K562 (cell line): ENCODE results near the gene UTS2R. TPM values are rescaled to one million over a fixed set of nuclear protein-coding genes. Genes with fewer than 3 reads are reported as not detected.

Experiments used
- BDP1 ChIP-seq: IDR thresholded peaks from 3 replicates; pipeline ENCODE4 v1.6.1; 2011; ENCODE audit not compliant: insufficient read length, insufficient read depth
- DNMT1 ChIP-seq: fragments of 450-650 bp; IDR thresholded peaks from 2 replicates; pipeline ENCODE4 v1.6.1; 2016; ENCODE audit warnings: antibody characterized with exemption, mild to moderate bottlenecking
- FOXK2 ChIP-seq, 2 experiments: fragments of 450-650 bp; IDR thresholded peaks in 1 of 2; conservative IDR thresholded peaks in 1 of 2; 2 replicates each; pipeline ENCODE4 v1.6.1; 2016; ENCODE audit warnings: low read depth in 2 of 2, mild to moderate bottlenecking in 1 of 2
- GABPB1 ChIP-seq: sonication (generic); formaldehyde crosslinking; IDR thresholded peaks from 2 replicates; pipeline ENCODE4 v1.8.0; 2022; ENCODE audit warnings: mild to moderate bottlenecking, missing genetic modification reagents
- GATA2 ChIP-seq: sonication (generic); formaldehyde crosslinking; IDR thresholded peaks from 2 replicates; pipeline ENCODE4 v1.4.0; 2020; ENCODE audit warnings: mild to moderate bottlenecking, missing genetic modification reagents
- GATAD2B ChIP-seq: fragments of 450-650 bp; IDR thresholded peaks from 2 replicates; pipeline ENCODE4 v1.6.1; 2017; ENCODE audit warnings: mild to moderate bottlenecking, borderline replicate concordance
- KLF10 ChIP-seq: fragments of 250-450 bp; sonication (Bioruptor Pico); IDR thresholded peaks from 2 replicates; pipeline ENCODE4 v1.6.1; 2021; ENCODE audit warnings: matching md5 sums
- MAFF ChIP-seq: IDR thresholded peaks from 2 replicates; pipeline ENCODE4 v1.6.1; 2012; ENCODE audit warnings: low read length, improper control_type of control experiment
- MYNN ChIP-seq, 2 experiments: sonication (generic); formaldehyde crosslinking in 1 of 2; IDR thresholded peaks; 2 replicates each; pipeline versions ENCODE4 v1.5.0 to v1.6.1; 2016 to 2020; ENCODE audit warnings: antibody characterized with exemption in 1 of 2, missing genetic modification reagents in 1 of 2
- NFXL1 ChIP-seq: fragments of 450-650 bp; formaldehyde crosslinking; IDR thresholded peaks from 2 replicates; pipeline ENCODE4 v1.4.0; 2021; ENCODE audit warnings: mild to moderate bottlenecking
- POLR2B ChIP-seq: fragments of 450-650 bp; IDR thresholded peaks from 2 replicates; pipeline ENCODE4 v1.6.1; 2018; ENCODE audit warnings: low read depth; ENCODE audit not compliant: partially characterized antibody
- TCF7L2 ChIP-seq: fragments of 150-350 bp; IDR thresholded peaks from 2 replicates; pipeline ENCODE4 v1.6.1; 2016; ENCODE audit warnings: low read depth, mild to moderate bottlenecking, low read length, moderate library complexity
- XRCC4 ChIP-seq: IDR thresholded peaks from one replicate; pipeline ENCODE4 v1.6.1; 2011; ENCODE audit not compliant: insufficient read depth, insufficient read length; ENCODE audit errors: extremely low read depth
- ZC3H11A ChIP-seq: IDR thresholded peaks from 2 replicates; pipeline ENCODE4 v1.6.1; 2012; ENCODE audit warnings: low read depth, low read length, improper control_type of control experiment
- ZNF224 ChIP-seq: sonication (generic); formaldehyde crosslinking; IDR thresholded peaks from 2 replicates; pipeline ENCODE4 v1.8.0; 2022; ENCODE audit warnings: mild to moderate bottlenecking, missing genetic modification reagents
- ZSCAN29 ChIP-seq: fragments of 450-650 bp; IDR thresholded peaks from 2 replicates; pipeline ENCODE4 v1.6.1; 2017
- polyA plus RNA-seq, 8 experiments: library from polyadenylated mRNA; depleted of rRNA in 4 of 8; stranded (reverse) in 5 of 8; unstranded in 3 of 8; fragments of >200 nt; fragmentation: Nextera tagmentation in 2 of 8; fragmentation: Illumina TruSeq in 1 of 8; extraction: Ambion mirVana in 2 of 8; extraction: Trizol in 1 of 8; gene quantifications; 2 replicates each; pipeline versions ENCODE4 v1.2.1 to v1.2.3, GENCODE V29; 2011 to 2014; ENCODE audit warnings: inconsistent platforms in 1 of 8, missing spikeins in 1 of 8
- total RNA-seq, 7 experiments: library from RNA; depleted of rRNA in 6 of 7; stranded (reverse); fragments of >200 nt in 6 of 7; fragmentation: Illumina TruSeq in 2 of 7; extraction: Trizol in 2 of 7; gene quantifications; 2 replicates each; pipeline versions ENCODE4 v1.2.1 to v1.2.3, GENCODE V29; 2011 to 2021; ENCODE audit warnings: low replicate concordance in 1 of 7
- TF ChIP-seq, protein P1 (sequence below): fragments of 250-450 bp; sonication (Bioruptor Pico); IDR thresholded peaks from 2 replicates; pipeline ENCODE4 v1.9.0; 2021; ENCODE audit warnings: mild to moderate bottlenecking, inconsistent platforms
- TF ChIP-seq, protein P2 (sequence below): fragments of 250-450 bp; sonication (Bioruptor Pico); IDR thresholded peaks from 2 replicates; pipeline ENCODE4 v1.9.0; 2021; ENCODE audit warnings: mild to moderate bottlenecking
- TF ChIP-seq, protein P3 (sequence below): sonication (generic); IDR thresholded peaks from 2 replicates; pipeline ENCODE4 v1.6.1; 2016
- TF ChIP-seq, protein P4 (sequence below): sonication (generic); formaldehyde crosslinking; IDR thresholded peaks from 2 replicates; pipeline ENCODE4 v1.8.1; 2023; ENCODE audit warnings: mild to moderate bottlenecking, missing genetic modification reagents
- TF ChIP-seq, protein P5 (sequence below): sonication (generic); formaldehyde crosslinking; IDR thresholded peaks from 2 replicates; pipeline ENCODE4 v1.8.1; 2022; ENCODE audit warnings: missing genetic modification reagents

UTS2R gene
- total and polyA plus RNA-seq, 9 of the 15 experiments (the other 6 are each of a cell fraction or from before 2014, with no cell fraction given): 0.22 TPM; not detected in 8

DNA sequence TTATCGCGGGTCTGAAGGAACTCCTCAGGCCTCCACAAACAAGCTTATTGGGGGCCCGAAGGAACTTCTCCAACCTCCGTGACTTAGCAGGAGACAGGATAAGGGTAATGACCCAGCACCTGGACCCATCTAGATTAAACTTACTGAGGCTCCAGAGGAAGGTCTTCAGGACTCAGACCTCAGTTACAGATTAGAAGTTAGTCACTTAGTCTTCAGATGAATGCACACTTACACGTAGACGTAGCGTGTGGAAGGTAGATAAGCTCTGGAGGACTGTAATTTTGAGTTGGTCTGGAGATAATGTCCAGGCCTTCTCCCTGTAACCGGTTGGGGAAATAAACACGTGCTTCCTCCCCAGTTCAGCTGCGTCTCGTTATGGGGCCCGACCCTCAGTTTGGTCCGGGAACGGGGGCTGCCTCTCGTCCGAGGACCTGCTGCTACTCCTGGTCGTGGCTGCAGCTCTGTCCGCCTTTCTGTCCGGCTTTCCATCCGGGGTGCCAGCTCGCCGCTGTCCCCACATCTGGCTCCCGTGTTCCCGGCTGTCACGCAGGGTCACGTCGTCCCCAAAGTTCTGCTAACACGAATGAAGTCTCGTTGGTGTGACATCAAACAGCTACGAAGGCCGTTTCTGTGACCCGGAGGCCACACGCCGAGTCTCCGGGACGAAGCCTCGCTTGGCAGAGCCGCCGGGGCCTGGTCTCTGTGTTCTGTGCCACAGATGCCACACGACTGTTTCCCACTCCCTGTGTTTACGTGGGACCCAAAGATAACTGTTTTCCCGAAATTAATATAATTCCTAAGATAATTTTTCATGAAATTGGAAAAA lies 26.2 kb upstream of the UTS2R start (continued):
- TF ChIP-seq, protein P1, sequence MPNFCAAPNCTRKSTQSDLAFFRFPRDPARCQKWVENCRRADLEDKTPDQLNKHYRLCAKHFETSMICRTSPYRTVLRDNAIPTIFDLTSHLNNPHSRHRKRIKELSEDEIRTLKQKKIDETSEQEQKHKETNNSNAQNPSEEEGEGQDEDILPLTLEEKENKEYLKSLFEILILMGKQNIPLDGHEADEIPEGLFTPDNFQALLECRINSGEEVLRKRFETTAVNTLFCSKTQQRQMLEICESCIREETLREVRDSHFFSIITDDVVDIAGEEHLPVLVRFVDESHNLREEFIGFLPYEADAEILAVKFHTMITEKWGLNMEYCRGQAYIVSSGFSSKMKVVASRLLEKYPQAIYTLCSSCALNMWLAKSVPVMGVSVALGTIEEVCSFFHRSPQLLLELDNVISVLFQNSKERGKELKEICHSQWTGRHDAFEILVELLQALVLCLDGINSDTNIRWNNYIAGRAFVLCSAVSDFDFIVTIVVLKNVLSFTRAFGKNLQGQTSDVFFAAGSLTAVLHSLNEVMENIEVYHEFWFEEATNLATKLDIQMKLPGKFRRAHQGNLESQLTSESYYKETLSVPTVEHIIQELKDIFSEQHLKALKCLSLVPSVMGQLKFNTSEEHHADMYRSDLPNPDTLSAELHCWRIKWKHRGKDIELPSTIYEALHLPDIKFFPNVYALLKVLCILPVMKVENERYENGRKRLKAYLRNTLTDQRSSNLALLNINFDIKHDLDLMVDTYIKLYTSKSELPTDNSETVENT (CRISPR knock-in tag): 0 out of 2 replicates have a peak, but pooled peaks have one; percentile 39
- TF ChIP-seq FOXK2 (conservative IDR thresholded peaks at IDR 0.05 in 1 of 2, IDR thresholded peaks at IDR 0.05 in 1 of 2; ENCODE audit: low read depth in 2 of 2) (peak; percentile 56 to 67), ZC3H11A (no peak), POLR2B (no peak), DNMT1 (no peak), MAFF (peak; percentile 78), BDP1 (no peak), KLF10 (no peak), GABPB1 (CRISPR knock-in tag) (no peak), ZSCAN29 (no peak), MYNN (IDR thresholded peaks at IDR 0.05) (peak; percentile 97), MYNN (CRISPR knock-in tag; IDR thresholded peaks at IDR 0.05) (no peak), XRCC4 (no peak), ZNF224 (no peak), GATAD2B (peak; percentile 97; the same call in 1 of the 2 replicates), NFXL1 (CRISPR knock-in tag) (no peak), GATA2 (CRISPR knock-in tag) (peak; percentile 94), TCF7L2 (no peak)
- TF ChIP-seq, protein P2, sequence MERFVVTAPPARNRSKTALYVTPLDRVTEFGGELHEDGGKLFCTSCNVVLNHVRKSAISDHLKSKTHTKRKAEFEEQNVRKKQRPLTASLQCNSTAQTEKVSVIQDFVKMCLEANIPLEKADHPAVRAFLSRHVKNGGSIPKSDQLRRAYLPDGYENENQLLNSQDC (CRISPR knock-in tag): no peak; the same call in 1 of the 2 replicates
- TF ChIP-seq, protein P3, sequence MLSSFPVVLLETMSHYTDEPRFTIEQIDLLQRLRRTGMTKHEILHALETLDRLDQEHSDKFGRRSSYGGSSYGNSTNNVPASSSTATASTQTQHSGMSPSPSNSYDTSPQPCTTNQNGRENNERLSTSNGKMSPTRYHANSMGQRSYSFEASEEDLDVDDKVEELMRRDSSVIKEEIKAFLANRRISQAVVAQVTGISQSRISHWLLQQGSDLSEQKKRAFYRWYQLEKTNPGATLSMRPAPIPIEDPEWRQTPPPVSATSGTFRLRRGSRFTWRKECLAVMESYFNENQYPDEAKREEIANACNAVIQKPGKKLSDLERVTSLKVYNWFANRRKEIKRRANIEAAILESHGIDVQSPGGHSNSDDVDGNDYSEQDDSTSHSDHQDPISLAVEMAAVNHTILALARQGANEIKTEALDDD: peak; percentile 100
- TF ChIP-seq, protein P4, sequence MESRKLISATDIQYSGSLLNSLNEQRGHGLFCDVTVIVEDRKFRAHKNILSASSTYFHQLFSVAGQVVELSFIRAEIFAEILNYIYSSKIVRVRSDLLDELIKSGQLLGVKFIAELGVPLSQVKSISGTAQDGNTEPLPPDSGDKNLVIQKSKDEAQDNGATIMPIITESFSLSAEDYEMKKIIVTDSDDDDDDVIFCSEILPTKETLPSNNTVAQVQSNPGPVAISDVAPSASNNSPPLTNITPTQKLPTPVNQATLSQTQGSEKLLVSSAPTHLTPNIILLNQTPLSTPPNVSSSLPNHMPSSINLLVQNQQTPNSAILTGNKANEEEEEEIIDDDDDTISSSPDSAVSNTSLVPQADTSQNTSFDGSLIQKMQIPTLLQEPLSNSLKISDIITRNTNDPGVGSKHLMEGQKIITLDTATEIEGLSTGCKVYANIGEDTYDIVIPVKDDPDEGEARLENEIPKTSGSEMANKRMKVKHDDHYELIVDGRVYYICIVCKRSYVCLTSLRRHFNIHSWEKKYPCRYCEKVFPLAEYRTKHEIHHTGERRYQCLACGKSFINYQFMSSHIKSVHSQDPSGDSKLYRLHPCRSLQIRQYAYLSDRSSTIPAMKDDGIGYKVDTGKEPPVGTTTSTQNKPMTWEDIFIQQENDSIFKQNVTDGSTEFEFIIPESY (CRISPR knock-in tag): peak; percentile 71; the same call in 1 of the 2 replicates
- TF ChIP-seq, protein P5, sequence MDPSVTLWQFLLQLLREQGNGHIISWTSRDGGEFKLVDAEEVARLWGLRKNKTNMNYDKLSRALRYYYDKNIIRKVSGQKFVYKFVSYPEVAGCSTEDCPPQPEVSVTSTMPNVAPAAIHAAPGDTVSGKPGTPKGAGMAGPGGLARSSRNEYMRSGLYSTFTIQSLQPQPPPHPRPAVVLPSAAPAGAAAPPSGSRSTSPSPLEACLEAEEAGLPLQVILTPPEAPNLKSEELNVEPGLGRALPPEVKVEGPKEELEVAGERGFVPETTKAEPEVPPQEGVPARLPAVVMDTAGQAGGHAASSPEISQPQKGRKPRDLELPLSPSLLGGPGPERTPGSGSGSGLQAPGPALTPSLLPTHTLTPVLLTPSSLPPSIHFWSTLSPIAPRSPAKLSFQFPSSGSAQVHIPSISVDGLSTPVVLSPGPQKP: no peak
